AG04449 (cell line): ENCODE data around the gene ATG13.
A peak's percentile ranks its signal among the peaks of the same experiment; 100 is the strongest.
"Not testable (repeated sequence)": the region's sequence is repeated elsewhere in the genome, so short reads cannot be mapped to it uniquely, and the experiment has no call there.

Source experiments
- CTCF ChIA-PET: fragments of 350-600 bp; formaldehyde crosslinking; extraction: SDS; loops from one replicate; lab custom pipeline; 2021; ENCODE audit warnings: antibody characterized with exemption; lab: Yijun Ruan, JAX
- POLR2A ChIA-PET: fragments of 400-600, 350-600 bp; formaldehyde crosslinking; extraction: SDS; loops from one replicate; lab custom pipeline; 2020; ENCODE audit warnings: antibody characterized with exemption, inconsistent platforms; lab: Yijun Ruan, JAX
- DNase-seq: peaks from one replicate; pipeline ENCODE4 v3.0.0-alpha.2; 2010; ENCODE audit warnings: low read depth, low spot score
- H3K4me3 ChIP-seq: 2 replicates; pipeline ENCODE4 v1.5.1; 2011; ENCODE audit warnings: low read depth, mild to moderate bottlenecking, control low read depth, low read length
- CTCF ChIP-seq: IDR thresholded peaks from one replicate; pipeline ENCODE4 v1.5.1; 2011; ENCODE audit warnings: mild to moderate bottlenecking, moderate library complexity, low read length, control low read depth, inconsistent platforms; ENCODE audit not compliant: insufficient read depth; ENCODE audit errors: missing control alignments

ATG13 gene

DNA sequence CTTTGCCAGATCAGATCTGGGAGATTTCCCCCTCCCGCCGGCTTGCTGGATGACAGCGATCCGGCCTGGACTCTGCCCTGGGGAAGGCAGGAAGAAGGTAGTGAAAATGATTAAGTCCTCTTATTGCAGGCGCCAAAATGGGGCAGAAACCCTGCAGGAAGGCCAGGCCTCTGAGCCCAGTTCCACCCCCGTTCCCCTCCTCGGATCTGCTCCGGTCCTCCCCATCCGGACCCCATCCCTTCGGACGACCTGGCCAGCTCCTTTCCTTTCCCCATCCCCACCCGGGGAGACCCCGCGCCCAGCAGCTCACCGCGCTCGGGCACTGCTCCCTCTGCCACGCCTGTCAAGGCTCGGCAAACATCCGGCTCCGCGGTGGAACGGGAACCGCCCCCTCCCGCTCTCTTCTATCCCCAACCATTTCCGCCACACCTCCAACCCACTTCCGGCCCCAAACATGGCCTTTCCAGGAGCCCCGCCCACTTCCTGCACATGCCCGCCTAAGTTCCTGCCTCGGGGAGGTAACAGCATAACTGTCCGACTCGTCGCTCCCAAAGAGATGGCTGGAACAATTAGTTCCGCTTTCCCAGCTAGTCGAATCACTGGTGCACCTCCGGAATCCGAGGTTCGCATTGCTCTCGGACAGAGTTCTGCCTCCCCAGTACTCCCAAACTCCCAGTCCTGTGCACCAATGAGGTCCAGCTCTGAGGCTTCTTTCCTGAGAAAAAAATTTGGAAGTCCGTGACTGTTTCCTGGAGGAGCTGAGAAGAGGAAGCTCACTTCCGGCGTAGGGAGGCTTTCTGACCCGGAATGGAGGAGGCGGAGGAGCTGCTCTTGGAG, 83.1 kb downstream of the ATG13 start, which contains the start of the genes ARHGAP1 and ZNF408:
TSS of gene ARHGAP1 (minus strand) at position 379 of the 837 bp plus-strand sequence. CDS start 4,512 bp downstream, outside the sequence.
TSS of gene ZNF408 (plus strand) at position 791 of the 837 bp plus-strand sequence. CDS start at position 808, 17 bp downstream.
- no peak for TF ChIP-seq CTCF
- H3K4me3 ChIP-seq, result peak within 1 kb of the TSS; percentile 99
- POLR2A ChIA-PET, result interaction anchor here (0.8 to 2.4 kb wide), 5 partner anchors 8 to 82 kb away, joined by 3 to 24 read pairs (median 3); no protein-coding TSS in a partner anchor
- DNase-seq, result peak; percentile 95
- CTCF ChIA-PET, result interaction anchor here (1.4 to 1.5 kb wide), 2 partner anchors 13 to 311 kb away, joined by 3 read pairs; no protein-coding TSS in a partner anchor

DNA sequence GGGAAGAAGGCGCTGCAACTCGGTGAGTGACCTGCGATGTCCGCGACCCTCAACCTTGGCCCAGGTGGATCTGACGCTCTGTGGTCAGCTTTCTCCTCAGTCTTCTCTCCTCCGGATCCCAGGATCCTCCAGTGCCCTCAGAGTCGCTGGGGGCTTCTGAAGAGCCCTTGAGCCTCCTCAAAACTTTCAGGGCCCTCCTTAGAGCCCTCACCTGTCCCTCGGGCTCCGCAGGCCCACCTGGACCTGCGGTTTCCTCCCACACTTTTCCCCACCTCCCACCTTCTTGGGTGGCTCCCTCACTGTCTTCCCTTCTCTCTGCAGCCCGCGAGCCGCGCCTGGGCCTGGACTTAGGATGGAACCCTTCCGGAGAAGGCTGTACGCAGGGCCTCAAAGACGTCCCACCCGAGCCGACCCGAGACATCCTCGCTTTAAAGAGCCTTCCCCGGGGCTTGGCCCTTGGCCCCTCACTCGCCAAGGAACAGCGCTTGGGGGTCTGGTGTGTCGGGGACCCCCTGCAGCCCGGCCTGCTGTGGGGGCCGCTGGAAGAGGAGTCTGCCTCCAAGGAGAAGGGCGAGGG, 83.8 kb downstream of the ATG13 start:
- TF ChIP-seq CTCF, result no peak
- peak overlapping the region; percentile 99 for H3K4me3 ChIP-seq
- ChIA-PET CTCF (interaction anchor here (1.4 kb wide), 1 partner anchor 12 kb away, joined by 3 read pairs; no protein-coding TSS in a partner anchor), POLR2A (interaction anchor here (0.8 to 2.4 kb wide), 5 partner anchors 9 to 83 kb away, joined by 3 to 24 read pairs (median 3); no protein-coding TSS in a partner anchor)
- no peak for DNase-seq

DNA sequence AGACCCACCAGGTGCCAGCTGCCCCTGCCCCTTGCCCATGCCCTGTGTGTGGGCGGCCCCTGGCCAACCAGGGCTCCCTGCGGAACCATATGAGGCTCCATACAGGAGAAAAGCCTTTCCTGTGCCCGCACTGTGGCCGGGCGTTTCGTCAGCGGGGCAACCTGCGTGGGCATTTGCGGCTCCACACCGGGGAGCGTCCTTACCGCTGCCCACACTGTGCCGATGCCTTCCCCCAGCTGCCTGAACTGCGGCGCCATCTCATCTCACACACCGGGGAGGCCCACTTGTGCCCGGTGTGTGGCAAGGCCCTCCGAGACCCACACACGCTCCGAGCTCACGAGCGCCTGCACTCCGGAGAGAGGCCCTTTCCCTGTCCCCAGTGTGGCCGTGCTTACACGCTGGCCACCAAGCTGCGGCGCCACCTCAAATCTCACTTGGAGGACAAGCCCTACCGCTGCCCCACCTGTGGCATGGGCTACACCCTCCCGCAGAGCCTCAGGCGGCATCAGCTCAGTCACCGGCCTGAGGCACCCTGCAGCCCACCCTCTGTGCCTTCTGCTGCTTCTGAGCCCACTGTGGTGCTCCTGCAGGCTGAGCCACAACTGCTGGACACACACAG, 87.8 kb downstream of the ATG13 start:
- no peak for DNase-seq
- TF ChIP-seq CTCF, result no peak
- no peak overlapping the region for H3K4me3 ChIP-seq
- ChIA-PET CTCF (no interaction called here), POLR2A (no interaction called here)

DNA sequence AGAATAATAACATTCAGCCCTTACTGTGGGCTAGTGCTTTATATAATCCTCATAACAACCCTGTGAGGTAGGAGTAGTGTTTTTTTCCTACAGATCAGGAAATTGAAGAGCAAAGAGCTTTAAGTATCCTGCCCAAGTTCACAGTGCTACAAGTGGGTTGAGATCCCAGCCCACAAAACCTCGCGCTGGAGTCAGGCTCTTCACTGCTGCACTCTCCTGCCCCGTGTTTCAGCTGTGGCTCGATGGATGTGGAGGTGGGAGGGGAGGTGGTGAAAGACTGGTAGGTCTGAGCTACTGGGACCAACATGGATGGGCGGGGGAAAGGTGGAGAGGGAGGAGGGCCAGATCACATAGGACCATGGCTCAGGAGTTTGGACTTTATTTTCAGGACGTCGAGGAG, 89.5 kb downstream of the ATG13 start:
- CTCF ChIA-PET, result no interaction called here
- no peak overlapping the region for H3K4me3 ChIP-seq
- POLR2A ChIA-PET, result interaction anchor here (1.1 kb wide), 1 partner anchor 31 kb away, joined by 3 read pairs; no protein-coding TSS in a partner anchor
- no peak for TF ChIP-seq CTCF
- no peak for DNase-seq

DNA sequence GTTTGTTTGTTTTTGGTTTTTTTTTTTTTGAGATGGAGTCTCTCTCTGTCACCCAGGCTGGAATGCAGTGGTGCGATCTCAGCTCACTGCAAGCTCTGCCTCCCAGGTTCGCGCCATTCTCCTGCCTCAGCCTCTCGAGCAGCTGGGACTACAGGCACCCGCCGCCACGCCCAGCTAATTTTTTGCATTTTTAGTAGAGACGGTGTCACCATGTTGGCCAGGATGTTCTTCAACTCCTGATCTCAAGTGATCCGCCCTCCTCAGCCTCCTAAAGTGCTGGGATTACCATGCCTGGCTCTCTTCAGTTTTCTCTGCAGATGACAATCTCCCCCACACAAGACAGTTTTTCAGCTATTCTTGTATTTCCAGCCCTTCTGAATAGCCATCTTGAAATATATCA, 92.0 kb downstream of the ATG13 start:
- DNase-seq, CTCF ChIA-PET, H3K4me3 ChIP-seq: not testable (repeated sequence)
- POLR2A ChIA-PET, result interaction anchor here (3.3 kb wide), 1 partner anchor 8 kb away, joined by 24 read pairs; the partner anchor contains the start of genes ARHGAP1 and ZNF408

DNA sequence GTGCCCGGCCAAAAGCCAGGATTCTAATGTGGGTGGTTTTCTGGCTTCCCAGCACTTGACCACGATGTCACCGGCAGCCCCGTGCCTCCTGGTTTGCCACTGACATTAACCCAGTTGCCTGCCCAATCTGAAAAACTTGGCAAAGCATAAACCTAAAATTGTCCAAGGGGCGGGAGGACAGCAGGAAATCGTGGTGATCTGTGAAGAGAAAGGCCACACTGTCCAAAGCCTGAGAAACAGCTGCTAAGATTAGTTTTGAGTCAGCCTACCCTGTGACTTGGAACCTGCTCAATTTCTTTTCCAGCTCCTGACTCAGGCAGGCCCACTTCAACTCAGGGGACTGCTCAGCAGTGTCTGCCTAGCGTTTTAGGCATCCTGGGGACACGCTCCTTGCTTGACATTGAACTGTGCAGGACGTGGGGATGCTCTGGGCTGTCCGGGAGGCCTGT, 93.5 kb downstream of the ATG13 start:
- peak; percentile 90 for DNase-seq
- CTCF ChIA-PET, result interaction anchor here (1.3 kb wide), 1 partner anchor 10 kb away, joined by 3 read pairs; no protein-coding TSS in a partner anchor
- H3K4me3 ChIP-seq, result no peak overlapping the region
- no peak for TF ChIP-seq CTCF
- POLR2A ChIA-PET, result interaction anchor here (0.5 to 3.3 kb wide), 3 partner anchors 10 to 524 kb away, joined by 3 to 24 read pairs (median 5); partner anchors contain the start of genes ARHGAP1 and ZNF408
